GM23338 (cell line): ENCODE results near the gene CBFA2T3. TPM values are rescaled to one million over a fixed set of nuclear protein-coding genes. Genes with fewer than 3 reads are reported as not detected.

Source experiments
- ATAC-seq: fragments of 200-7000 bp; cut with Tn5 transposase; 3 replicates; pipeline ENCODE4 v1.9.1; 2020
- DNase-seq: peaks from one replicate; pipeline ENCODE4 v3.0.0-alpha.2; 2015; ENCODE audit warnings: low spot score
- H2AFZ ChIP-seq: fragments of 200-600 bp; sonication (generic); 2 replicates; pipeline ENCODE4 v1.8.0; 2016; ENCODE audit warnings: antibody characterized with exemption, mild to moderate bottlenecking, moderate library complexity
- H3F3A ChIP-seq: fragments of 200-600 bp; sonication (generic); replicated peaks from 2 replicates; pipeline ENCODE4 v1.8.0; 2017; ENCODE audit warnings: antibody characterized with exemption, mixed run types, low read depth
- H3K27ac ChIP-seq: fragments of 200-600 bp; sonication (generic); 2 replicates; pipeline ENCODE4 v1.6.1; 2016; ENCODE audit warnings: low read depth
- H3K27me3 ChIP-seq: fragments of 200-600 bp; sonication (generic); 2 replicates; pipeline ENCODE4 v1.8.0; 2016; ENCODE audit warnings: mild to moderate bottlenecking, mixed run types, moderate library complexity; ENCODE audit not compliant: insufficient read depth
- H3K36me3 ChIP-seq: fragments of 200-600 bp; sonication (generic); 2 replicates; pipeline ENCODE4 v1.8.0; 2016; ENCODE audit warnings: mild to moderate bottlenecking; ENCODE audit not compliant: insufficient read depth
- H3K4me1 ChIP-seq: fragments of 200-600 bp; sonication (generic); 2 replicates; pipeline ENCODE4 v1.8.0; 2016; ENCODE audit warnings: mild to moderate bottlenecking, moderate library complexity; ENCODE audit not compliant: insufficient read depth
- H3K4me2 ChIP-seq: fragments of 200-600 bp; sonication (generic); 2 replicates; pipeline ENCODE4 v1.7.1; 2017; ENCODE audit warnings: mixed run types
- H3K4me3 ChIP-seq: fragments of 200-600 bp; sonication (generic); 2 replicates; pipeline ENCODE4 v1.6.1; 2016; ENCODE audit warnings: mixed run types
- H3K79me2 ChIP-seq: fragments of 200-600 bp; sonication (generic); replicated peaks from 2 replicates; pipeline ENCODE4 v1.8.0; 2017; ENCODE audit warnings: mild to moderate bottlenecking; ENCODE audit not compliant: insufficient read depth
- H3K9me2 ChIP-seq: fragments of 200-600 bp; sonication (generic); 2 replicates; pipeline ENCODE4 v1.8.0; 2017; ENCODE audit not compliant: insufficient read depth
- H4K20me1 ChIP-seq: fragments of 200-600 bp; sonication (generic); replicated peaks from 2 replicates; pipeline ENCODE4 v1.8.0; 2017; ENCODE audit warnings: mild to moderate bottlenecking; ENCODE audit not compliant: insufficient read depth
- H3K27ac Mint-ChIP-seq: 2 replicates; pipeline ENCODE4 v1.8.0; 2020; ENCODE audit warnings: inconsistent platforms, mild to moderate bottlenecking, moderate library complexity, mixed read lengths
- H3K27me3 Mint-ChIP-seq: 3 replicates; pipeline ENCODE4 v1.8.0; 2022; ENCODE audit warnings: low read depth, mild to moderate bottlenecking, moderate library complexity, mixed read lengths, inconsistent platforms; ENCODE audit not compliant: insufficient read depth, poor library complexity
- H3K36me3 Mint-ChIP-seq: 3 replicates; pipeline ENCODE4 v1.8.0; 2021; ENCODE audit warnings: low read depth, mild to moderate bottlenecking, inconsistent platforms, moderate library complexity, mixed read lengths
- H3K4me1 Mint-ChIP-seq: 3 replicates; pipeline ENCODE4 v1.8.0; 2020; ENCODE audit warnings: mild to moderate bottlenecking, inconsistent platforms, mixed read lengths
- H3K4me3 Mint-ChIP-seq: 3 replicates; pipeline ENCODE4 v1.8.0; 2021; ENCODE audit warnings: moderate library complexity, mild to moderate bottlenecking, inconsistent platforms, mixed read lengths
- H3K9me3 Mint-ChIP-seq: 3 replicates; pipeline ENCODE4 v1.8.0; 2020; ENCODE audit warnings: moderate library complexity, mild to moderate bottlenecking, inconsistent platforms, mixed read lengths
- CREB1 ChIP-seq: fragments of 250-450 bp; sonication (Bioruptor Pico); IDR thresholded peaks from 2 replicates; pipeline ENCODE4 v1.5.0; 2020; ENCODE audit warnings: low read depth, mild to moderate bottlenecking, moderate library complexity
- CTCF ChIP-seq, 2 experiments: fragments of 200-600 bp in 1 of 2; sonication (generic) in 1 of 2; conservative IDR thresholded peaks; 2 replicates each; pipeline versions ENCODE4 v1.5.1 to v1.6.1; 2016 to 2017; ENCODE audit warnings: antibody characterized with exemption in 2 of 2, low read depth in 2 of 2, mild to moderate bottlenecking in 2 of 2, moderate library complexity in 1 of 2
- REST ChIP-seq: IDR thresholded peaks from one replicate; pipeline ENCODE4 v1.6.1; 2018; ENCODE audit warnings: antibody characterized with exemption; ENCODE audit not compliant: unreplicated experiment
- ZNF331 ChIP-seq: fragments of 250-450 bp; sonication (Bioruptor Pico); IDR thresholded peaks from 2 replicates; pipeline ENCODE4 v1.5.0; 2020; ENCODE audit warnings: low read depth, mild to moderate bottlenecking, moderate library complexity
- polyA plus RNA-seq: library from polyadenylated mRNA; unstranded; fragments of >200 nt; fragmentation: Nextera tagmentation; extraction: Ambion mirVana; gene quantifications from 2 replicates; pipeline ENCODE4 v1.2.1, GENCODE V29; 2016
- total RNA-seq: library from RNA; depleted of rRNA; stranded (reverse); fragments of >200 nt; shearing (Covaris generic); gene quantifications from 2 replicates; pipeline ENCODE4 v1.2.3, GENCODE V29; 2014

CBFA2T3 gene
- total and polyA plus RNA-seq, 2 experiments from 2014 or later, result 0.87 to 1.5 TPM

GRCh38 chr16:88875703-88876234 is 101.2 kb downstream of the CBFA2T3 start:
- Histone ChIP-seq H4K20me1 (no peaks in the 10 kb centered on the region), H3F3A (no peaks in the 10 kb centered on the region), H3K79me2 (no peaks in the 10 kb centered on the region), H3K27ac (0 out of 2 replicates have a peak overlapping the region, but pooled peaks have one; percentile 2), H2AFZ (no peak overlapping the region), H3K27me3 (no peaks in the 10 kb centered on the region), H3K4me1 (no peaks in the 10 kb centered on the region), H3K4me3 (no peak overlapping the region), H3K9me2 (no peaks in the 10 kb centered on the region), H3K4me2 (no peak overlapping the region), H3K36me3 (no peaks in the 10 kb centered on the region)
- Mint-ChIP-seq H3K27me3 (peaks cover 13% of the 10 kb centered on the region), H3K4me1 (no peaks in the 10 kb centered on the region; the same call in 2 of the 3 replicates), H3K27ac (no peak overlapping the region), H3K4me3 (no peak overlapping the region), H3K9me3 (no peaks in the 10 kb centered on the region; the same call in 1 of the 3 replicates), H3K36me3 (no peaks in the 10 kb centered on the region; the same call in 2 of the 3 replicates)
- TF ChIP-seq ZNF331 (no peak), CTCF (conservative IDR thresholded peaks at IDR 0.05; ENCODE audit: low read depth in 2 of 2) (no peak)
- ATAC-seq (no peak), DNase-seq (no peak)

GRCh38 chr16:88874938-88875599 is 101.9 kb downstream of the CBFA2T3 start:
- no peak overlapping the region for H3K27ac Mint-ChIP-seq
- Histone ChIP-seq H3K79me2 (no peaks in the 10 kb centered on the region), H3F3A (no peaks in the 10 kb centered on the region), H3K4me3 (no peak overlapping the region), H3K36me3 (no peaks in the 10 kb centered on the region), H3K4me1 (no peaks in the 10 kb centered on the region), H4K20me1 (no peaks in the 10 kb centered on the region), H2AFZ (no peak overlapping the region), H3K27ac (no peak overlapping the region), H3K4me2 (no peak overlapping the region), H3K27me3 (no peaks in the 10 kb centered on the region), H3K9me2 (no peaks in the 10 kb centered on the region)
- peaks cover 8% of the 10 kb centered on the region for H3K27me3 Mint-ChIP-seq
- ATAC-seq (no peak), DNase-seq (no peak)
- no peaks in the 10 kb centered on the region; the same call in 2 of the 3 replicates for H3K36me3 Mint-ChIP-seq
- no peaks in the 10 kb centered on the region; the same call in 1 of the 3 replicates for H3K9me3 Mint-ChIP-seq
- TF ChIP-seq REST (no peak), CREB1 (CRISPR knock-in tag) (no peak), CTCF (conservative IDR thresholded peaks at IDR 0.05; ENCODE audit: low read depth in 2 of 2) (no peak)
- H3K4me1 Mint-ChIP-seq, result no peaks in the 10 kb centered on the region; the same call in 2 of the 3 replicates
- H3K4me3 Mint-ChIP-seq, result no peak overlapping the region
